K562 (cell line): Measurements from ENCODE around the gene ADAMTS2. TPM values are rescaled to one million over a fixed set of nuclear protein-coding genes. Genes with fewer than 3 reads are reported as not detected.

ENCODE experiments used
- ATAC-seq: fragments of 200-7000 bp; cut with Tn5 transposase; 3 replicates; pipeline ENCODE4 v1.9.1; 2020; ENCODE audit warnings: moderate library complexity
- BruUV-seq: library from RNA; stranded (reverse); fragments of 400-500 nt; replicated peaks from 2 replicates; lab custom pipeline; 2021; lab: Mats Ljungman, UMichigan
- CTCF ChIA-PET: fragments of 300-600 bp; formaldehyde crosslinking; extraction: SDS; loops from one replicate; lab custom pipeline; 2021; ENCODE audit warnings: low intra/inter-chr PET ratio; lab: Yijun Ruan, JAX
- POLR2A ChIA-PET: fragments of 300-600, 350-650 bp; sonication (Branson Sonifier 250); formaldehyde crosslinking; extraction: SDS; loops from one replicate; lab custom pipeline; 2021; ENCODE audit warnings: antibody characterized with exemption, inconsistent platforms; lab: Yijun Ruan, JAX
- DNase-seq, 4 experiments: peaks; one replicate each; pipeline versions ENCODE4 v3.0.0 to v3.0.0-alpha.2; 2011 to 2018; ENCODE audit warnings: low spot score in 3 of 4, mixed read lengths in 3 of 4; ENCODE audit errors: extremely low read depth in 1 of 4
- FAIRE-seq: peaks from 2 replicates; lab custom pipeline; 2011; peaks lifted over from hg19 to GRCh38; lab: Jason Lieb, UNC
- H2AFZ ChIP-seq: 2 replicates; pipeline ENCODE4 v1.6.0; 2011; ENCODE audit warnings: low read depth, low read length, control low read depth, inconsistent platforms
- H3K27ac ChIP-seq: fragments of 200-600 bp; 3 replicates; pipeline ENCODE4 v1.8.0; 2011; ENCODE audit warnings: low read depth, mild to moderate bottlenecking, control low read depth, inconsistent platforms, low read length, moderate library complexity, mixed read lengths; ENCODE audit errors: extremely low read depth
- H3K27me3 ChIP-seq, 2 experiments: fragments of 300-600 bp in 1 of 2; 2 replicates in 1 of 2; 3 replicates in 1 of 2; pipeline versions ENCODE4 v1.6.0 to v1.8.0; 2011; ENCODE audit warnings: inconsistent platforms in 2 of 2, low read length in 2 of 2, mild to moderate bottlenecking in 1 of 2, mixed read lengths in 1 of 2, moderate library complexity in 1 of 2; ENCODE audit not compliant: control insufficient read depth in 2 of 2, insufficient read depth in 2 of 2
- H3K36me3 ChIP-seq: fragments of 300-600 bp; 3 replicates; pipeline ENCODE4 v1.8.0; 2011; ENCODE audit warnings: mild to moderate bottlenecking, low read length, inconsistent platforms; ENCODE audit not compliant: control insufficient read depth, insufficient read depth
- H3K4me1 ChIP-seq, 2 experiments: fragments of 200-600 bp in 1 of 2; replicated peaks in 1 of 2; 2 replicates in 1 of 2; 3 replicates in 1 of 2; pipeline versions ENCODE4 v1.5.1 to v1.8.0; 2011; ENCODE audit warnings: inconsistent platforms in 2 of 2, low read length in 2 of 2, mild to moderate bottlenecking in 1 of 2, mixed read lengths in 1 of 2, moderate library complexity in 1 of 2; ENCODE audit not compliant: control insufficient read depth in 2 of 2, insufficient read depth in 2 of 2
- H3K4me2 ChIP-seq: 2 replicates; pipeline ENCODE4 v1.6.1; 2011; ENCODE audit warnings: low read length, control low read depth, inconsistent platforms, mixed read lengths; ENCODE audit not compliant: insufficient read depth
- H3K4me3 ChIP-seq: fragments of 200-600 bp; sonication (generic), shearing (Covaris generic); 2 replicates; pipeline ENCODE4 v1.5.1; 2016; ENCODE audit warnings: control low read depth, inconsistent platforms
- H3K79me2 ChIP-seq: fragments of 200-600 bp; 3 replicates; pipeline ENCODE4 v1.8.0; 2011; ENCODE audit warnings: low read length, inconsistent platforms; ENCODE audit not compliant: control insufficient read depth, insufficient read depth
- H3K9ac ChIP-seq, 2 experiments: 2 replicates each; pipeline versions ENCODE4 v1.6.0 to v1.6.1; 2011; ENCODE audit warnings: low read depth in 2 of 2, low read length in 2 of 2, control low read depth in 1 of 2, inconsistent platforms in 1 of 2, mild to moderate bottlenecking in 1 of 2, mixed read lengths in 1 of 2; ENCODE audit not compliant: insufficient read depth in 1 of 2
- H3K9me1 ChIP-seq: one replicate; pipeline ENCODE4 v1.6.0; 2011; ENCODE audit warnings: inconsistent platforms, mild to moderate bottlenecking, low read length, moderate library complexity; ENCODE audit not compliant: control insufficient read depth, insufficient read depth
- H3K9me3 ChIP-seq: replicated peaks from 2 replicates; pipeline ENCODE4 v1.5.1; 2011; ENCODE audit warnings: low read depth, low read length, inconsistent platforms; ENCODE audit not compliant: control insufficient read depth, insufficient read depth
- H4K20me1 ChIP-seq: replicated peaks from 2 replicates; pipeline ENCODE4 v1.6.1; 2011; ENCODE audit warnings: low read length, inconsistent platforms, mixed read lengths; ENCODE audit not compliant: control insufficient read depth, insufficient read depth
- ARID1B ChIP-seq: fragments of 450-650 bp; IDR thresholded peaks from 2 replicates; pipeline ENCODE4 v1.6.1; 2016; ENCODE audit warnings: antibody characterized with exemption, mild to moderate bottlenecking, inconsistent platforms
- ATF1 ChIP-seq, 2 experiments: fragments of 450-650 bp in 1 of 2; IDR thresholded peaks; 2 replicates each; pipeline ENCODE4 v1.6.1; 2016; ENCODE audit warnings: missing compliant biosample characterization in 1 of 2, missing genetic modification characterization in 1 of 2
- CBX3 ChIP-seq, 2 experiments: IDR thresholded peaks; 1 replicate in 1 of 2; 2 replicates in 1 of 2; pipeline ENCODE4 v1.6.1; 2012; ENCODE audit warnings: inconsistent platforms in 2 of 2, low read length in 2 of 2, borderline replicate concordance in 1 of 2, control low read depth in 1 of 2
- CREB1 ChIP-seq, 2 experiments: sonication (generic) in 1 of 2; formaldehyde crosslinking in 1 of 2; IDR thresholded peaks; 2 replicates each; pipeline versions ENCODE4 v1.6.1 to v1.8.0; 2012 to 2022; ENCODE audit warnings: inconsistent platforms in 1 of 2, mild to moderate bottlenecking in 1 of 2, missing genetic modification reagents in 1 of 2, moderate library complexity in 1 of 2
- GATA2 ChIP-seq: sonication (generic); formaldehyde crosslinking; IDR thresholded peaks from 2 replicates; pipeline ENCODE4 v1.4.0; 2020; ENCODE audit warnings: mild to moderate bottlenecking, missing genetic modification reagents
- GTF2A2 ChIP-seq: IDR thresholded peaks from 2 replicates; pipeline ENCODE4 v1.6.1; 2016; ENCODE audit warnings: mild to moderate bottlenecking, missing genetic modification characterization, missing compliant biosample characterization
- HNRNPL ChIP-seq: fragments of 200-400 bp; formaldehyde crosslinking; IDR thresholded peaks from 2 replicates; pipeline ENCODE4 v1.6.1; 2017; ENCODE audit warnings: low read depth, mild to moderate bottlenecking, low read length
- MECOM ChIP-seq: fragments of 250-450 bp; sonication (Bioruptor Pico); IDR thresholded peaks from 2 replicates; pipeline ENCODE4 v1.8.0; 2022; ENCODE audit warnings: inconsistent platforms
- NCOA1 ChIP-seq: fragments of 450-650 bp; IDR thresholded peaks from 2 replicates; pipeline ENCODE4 v1.6.1; 2016; ENCODE audit warnings: low read depth
- RBM14 ChIP-seq: fragments of 200-400 bp; formaldehyde crosslinking; IDR thresholded peaks from 2 replicates; pipeline ENCODE4 v1.6.1; 2018; ENCODE audit warnings: low read depth, mild to moderate bottlenecking, low read length, moderate library complexity, borderline replicate concordance; ENCODE audit not compliant: insufficient read depth
- SMAD3 ChIP-seq: fragments of 450-650 bp; formaldehyde crosslinking; conservative IDR thresholded peaks from 2 replicates; pipeline ENCODE4 v1.4.0; 2020; ENCODE audit warnings: mild to moderate bottlenecking
- SMARCE1 ChIP-seq: fragments of 450-650 bp; IDR thresholded peaks from 2 replicates; pipeline ENCODE4 v1.7.1; 2016; ENCODE audit warnings: mild to moderate bottlenecking
- ZNF57 ChIP-seq: fragments of 450-650 bp; formaldehyde crosslinking; IDR thresholded peaks from 2 replicates; pipeline ENCODE4 v1.4.0; 2020; ENCODE audit warnings: mild to moderate bottlenecking, moderate library complexity
- WGBS: fragments of 100-300 bp; shearing (Covaris generic); methylation state at CpG from one replicate; pipeline ENCODE4 v1.1.6; 2016; ENCODE audit warnings: low coverage, mixed read lengths; ENCODE audit not compliant: insufficient coverage; ENCODE audit errors: missing lambda C conversion rate; 5-methylcytosine and 5-hydroxymethylcytosine counted together
- in situ Hi-C: fragments of 300-500 bp; cut with MboI; formaldehyde crosslinking; loops from 4 replicates; pipeline ENCODE4 v1.15.0; 2018; ENCODE audit warnings: inconsistent platforms, mixed read lengths
- intact Hi-C: fragments of 100-400 bp; cut with micrococcal nuclease; formaldehyde crosslinking; loops from 2 replicates; pipeline ENCODE4 v1.14.2; 2022
- polyA plus RNA-seq, 8 experiments: library from polyadenylated mRNA; depleted of rRNA in 4 of 8; stranded (reverse) in 5 of 8; unstranded in 3 of 8; fragments of >200 nt; fragmentation: Nextera tagmentation in 2 of 8; fragmentation: Illumina TruSeq in 1 of 8; extraction: Ambion mirVana in 2 of 8; extraction: Trizol in 1 of 8; gene quantifications; 2 replicates each; pipeline versions ENCODE4 v1.2.1 to v1.2.3, GENCODE V29; 2011 to 2014; ENCODE audit warnings: inconsistent platforms in 1 of 8, missing spikeins in 1 of 8
- total RNA-seq, 7 experiments: library from RNA; depleted of rRNA in 6 of 7; stranded (reverse); fragments of >200 nt in 6 of 7; fragmentation: Illumina TruSeq in 2 of 7; extraction: Trizol in 2 of 7; gene quantifications; 2 replicates each; pipeline versions ENCODE4 v1.2.1 to v1.2.3, GENCODE V29; 2011 to 2021; ENCODE audit warnings: low replicate concordance in 1 of 7
- TF ChIP-seq, protein P1 (sequence below): sonication (generic); formaldehyde crosslinking; IDR thresholded peaks from 2 replicates; pipeline ENCODE4 v1.8.1; 2023; ENCODE audit warnings: mild to moderate bottlenecking, missing genetic modification reagents, moderate library complexity

The ADAMTS2 gene
- total and polyA plus RNA-seq, 9 of the 15 experiments (the other 6 are each of a cell fraction or from before 2014, with no cell fraction given) = not detected

DNA sequence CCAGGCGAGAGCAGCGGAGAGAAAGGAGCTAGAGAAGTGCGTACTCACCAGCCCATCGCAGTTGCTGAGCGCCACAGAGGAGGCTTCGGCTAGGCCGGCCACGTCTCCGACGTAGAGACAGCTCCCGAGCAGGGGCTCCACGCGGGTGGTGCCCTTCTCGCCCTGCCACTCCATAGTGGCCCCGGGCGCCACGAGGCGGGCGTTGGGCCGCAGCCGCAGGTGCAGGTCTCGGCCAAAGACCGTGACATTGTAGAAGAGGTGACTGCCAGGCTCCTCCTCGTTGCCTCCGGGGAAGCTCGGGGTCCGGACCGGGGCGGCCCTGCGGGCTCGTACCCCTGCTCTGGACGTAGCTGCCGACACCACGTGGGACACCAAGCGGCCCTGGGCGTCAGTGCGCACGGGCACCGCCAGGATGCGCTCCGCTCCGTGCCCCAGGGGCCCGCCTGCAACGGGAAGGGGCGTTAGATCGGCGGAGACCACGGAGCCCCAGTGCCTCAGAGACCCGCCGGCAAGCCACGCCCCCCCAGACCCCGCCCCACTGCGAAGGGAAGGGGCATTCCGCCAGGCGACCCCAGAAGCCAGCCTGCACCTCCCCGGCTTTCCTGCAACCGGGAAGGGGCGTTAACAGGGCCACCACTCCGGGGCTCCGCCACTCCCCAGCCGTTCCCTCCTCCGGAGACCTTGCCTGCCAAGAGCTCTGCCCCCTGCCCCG lies 1.4 kb downstream of the ADAMTS2 start:
- FAIRE-seq (no peak), DNase-seq (no peak), ATAC-seq (no peak)
- Histone ChIP-seq H3K27me3 (peaks cover 23 to 85% of the 10 kb centered on the region in 2 experiments; a peak in 3 of 5 replicates), H3K9ac (no peak overlapping the region), H3K9me1 (no peaks in the 10 kb centered on the region), H3K79me2 (no peaks in the 10 kb centered on the region), H3K27ac (no peak overlapping the region), H3K9me3 (no peaks in the 10 kb centered on the region), H4K20me1 (peaks cover 21% of the 10 kb centered on the region; the same call in 1 of the 2 replicates), H2AFZ (no peak overlapping the region), H3K4me1 (peaks cover 0 to 19% of the 10 kb centered on the region in 2 experiments; a peak in 2 of 5 replicates), H3K4me2 (no peak overlapping the region), H3K4me3 (no peak overlapping the region), H3K36me3 (no peaks in the 10 kb centered on the region)
- TF ChIP-seq MECOM (CRISPR knock-in tag) (no peak), SMAD3 (CRISPR knock-in tag) (no peak), ARID1B (no peak)
- in situ Hi-C loops = no loop called here
- intact Hi-C loops = no loop called here
- ChIA-PET POLR2A (no interaction called here), CTCF (no interaction called here)
- 19% methylated on average over 37 of the region's 63 CpGs for WGBS
- no TSS peak for BruUV-seq

DNA sequence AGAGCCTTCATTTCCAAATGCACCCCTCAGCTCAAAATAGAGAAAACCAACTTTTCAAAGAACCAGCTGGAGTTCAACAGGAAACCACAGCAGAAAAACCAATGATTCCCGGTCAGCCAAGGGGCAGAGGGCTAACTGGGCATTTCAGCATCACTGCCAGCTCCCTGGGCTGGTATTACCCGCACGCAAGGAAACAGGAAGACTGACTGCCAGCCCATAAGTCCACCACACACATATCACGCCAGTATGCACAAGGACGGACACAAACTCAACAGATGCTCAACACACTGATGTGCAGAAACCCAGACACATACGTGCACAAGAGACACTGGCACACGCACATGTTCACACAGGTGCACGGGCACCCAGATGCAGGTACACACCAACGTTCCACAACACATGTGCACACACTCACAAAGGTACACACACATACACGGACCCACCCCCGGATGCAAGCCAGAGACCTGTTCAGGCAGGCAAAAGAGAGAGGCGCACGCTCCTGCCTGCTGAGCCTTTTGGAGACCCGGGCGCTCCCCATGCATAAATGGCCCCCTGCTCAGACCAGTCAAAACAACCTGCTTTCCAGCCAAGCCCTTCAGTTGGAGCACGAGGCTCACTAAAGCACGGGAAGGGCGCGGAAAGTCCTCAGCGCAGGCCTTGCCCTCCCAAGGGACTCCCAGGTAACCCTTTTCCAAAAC lies 2.1 kb downstream of the ADAMTS2 start:
- DNase-seq (no peak), ATAC-seq (no peak), FAIRE-seq (no peak)
- Histone ChIP-seq H2AFZ (no peak overlapping the region), H3K4me1 (peaks cover 0 to 19% of the 10 kb centered on the region in 2 experiments; a peak in 2 of 5 replicates), H3K27ac (no peak overlapping the region), H3K79me2 (no peaks in the 10 kb centered on the region), H3K9me3 (no peaks in the 10 kb centered on the region), H3K9me1 (no peaks in the 10 kb centered on the region), H3K36me3 (no peaks in the 10 kb centered on the region), H3K4me3 (no peak overlapping the region), H3K4me2 (no peak overlapping the region), H3K9ac (no peak overlapping the region), H4K20me1 (peaks cover 21% of the 10 kb centered on the region; the same call in 1 of the 2 replicates), H3K27me3 (peaks cover 23 to 85% of the 10 kb centered on the region in 2 experiments; a peak in 3 of 5 replicates)
- in situ Hi-C loops (no loop called here), intact Hi-C loops (no loop called here)
- 3% methylated on average over 20 of the region's 20 CpGs for WGBS
- no TSS peak for BruUV-seq
- ChIA-PET POLR2A (no interaction called here), CTCF (no interaction called here)
- no peak for TF ChIP-seq RBM14
- TF ChIP-seq CBX3 (IDR thresholded peaks at IDR 0.05; ENCODE audit: borderline replicate concordance in 1 of 2, low read length in 2 of 2) = no peak
- no peak for TF ChIP-seq HNRNPL
- TF ChIP-seq CREB1 (IDR thresholded peaks at IDR 0.05) = no peak
- TF ChIP-seq CREB1 (CRISPR knock-in tag; IDR thresholded peaks at IDR 0.05) = no peak
- no peak for TF ChIP-seq ATF1 (CRISPR knock-in tag; IDR thresholded peaks at IDR 0.05)
- TF ChIP-seq ATF1 (tag; IDR thresholded peaks at IDR 0.05) = no peak
- no peak for TF ChIP-seq ZNF57 (CRISPR knock-in tag)
- TF ChIP-seq GTF2A2 (tag) = no peak
- TF ChIP-seq, protein P1, sequence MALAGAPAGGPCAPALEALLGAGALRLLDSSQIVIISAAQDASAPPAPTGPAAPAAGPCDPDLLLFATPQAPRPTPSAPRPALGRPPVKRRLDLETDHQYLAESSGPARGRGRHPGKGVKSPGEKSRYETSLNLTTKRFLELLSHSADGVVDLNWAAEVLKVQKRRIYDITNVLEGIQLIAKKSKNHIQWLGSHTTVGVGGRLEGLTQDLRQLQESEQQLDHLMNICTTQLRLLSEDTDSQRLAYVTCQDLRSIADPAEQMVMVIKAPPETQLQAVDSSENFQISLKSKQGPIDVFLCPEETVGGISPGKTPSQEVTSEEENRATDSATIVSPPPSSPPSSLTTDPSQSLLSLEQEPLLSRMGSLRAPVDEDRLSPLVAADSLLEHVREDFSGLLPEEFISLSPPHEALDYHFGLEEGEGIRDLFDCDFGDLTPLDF = no peak
- TF ChIP-seq GATA2 = no peak
- no peak for TF ChIP-seq NCOA1
- TF ChIP-seq SMARCE1 = no peak
